ENCODE data around the gene GAL3ST1.

The GAL3ST1 gene

DNA sequence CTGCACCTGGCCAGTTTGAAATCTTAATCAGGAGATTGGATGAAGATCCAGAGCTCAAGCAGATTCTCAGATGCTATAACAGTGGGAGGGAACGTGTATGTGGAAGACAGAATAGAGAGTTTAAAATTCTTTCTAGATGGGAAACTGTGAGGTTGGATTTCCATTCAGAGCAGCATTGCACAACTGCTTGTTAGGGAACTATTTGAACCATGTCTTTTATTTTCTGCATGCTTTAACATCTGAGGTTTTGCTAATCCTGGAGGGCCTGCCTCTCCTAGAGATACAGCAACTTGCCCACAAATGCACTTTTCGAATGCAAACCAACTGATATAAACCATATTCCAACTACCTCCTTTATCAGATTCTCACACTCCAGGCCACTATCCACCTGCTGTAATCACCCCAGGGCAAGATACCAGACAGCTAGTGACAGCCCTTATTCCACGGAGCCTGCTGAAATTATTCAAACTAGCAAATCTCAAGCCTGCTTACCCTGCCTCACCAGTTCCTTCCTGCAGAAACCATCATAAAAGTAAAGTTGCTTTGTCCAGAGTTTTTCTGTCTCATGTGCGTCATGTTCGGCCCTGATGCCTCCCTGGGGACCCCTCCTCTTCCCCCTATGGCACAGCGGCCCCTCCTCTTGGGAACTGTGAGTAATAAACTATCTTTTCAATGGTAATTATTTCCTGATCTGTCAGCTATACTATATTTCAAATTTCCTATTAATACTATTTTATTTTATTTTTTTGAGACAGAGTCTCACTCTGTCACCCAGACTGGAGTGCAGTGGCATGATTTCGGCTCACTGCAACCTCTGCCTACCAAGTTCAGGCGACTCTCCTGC is 50.6 kb downstream of the GAL3ST1 start:
- TF ChIP-seq, protein P1, sequence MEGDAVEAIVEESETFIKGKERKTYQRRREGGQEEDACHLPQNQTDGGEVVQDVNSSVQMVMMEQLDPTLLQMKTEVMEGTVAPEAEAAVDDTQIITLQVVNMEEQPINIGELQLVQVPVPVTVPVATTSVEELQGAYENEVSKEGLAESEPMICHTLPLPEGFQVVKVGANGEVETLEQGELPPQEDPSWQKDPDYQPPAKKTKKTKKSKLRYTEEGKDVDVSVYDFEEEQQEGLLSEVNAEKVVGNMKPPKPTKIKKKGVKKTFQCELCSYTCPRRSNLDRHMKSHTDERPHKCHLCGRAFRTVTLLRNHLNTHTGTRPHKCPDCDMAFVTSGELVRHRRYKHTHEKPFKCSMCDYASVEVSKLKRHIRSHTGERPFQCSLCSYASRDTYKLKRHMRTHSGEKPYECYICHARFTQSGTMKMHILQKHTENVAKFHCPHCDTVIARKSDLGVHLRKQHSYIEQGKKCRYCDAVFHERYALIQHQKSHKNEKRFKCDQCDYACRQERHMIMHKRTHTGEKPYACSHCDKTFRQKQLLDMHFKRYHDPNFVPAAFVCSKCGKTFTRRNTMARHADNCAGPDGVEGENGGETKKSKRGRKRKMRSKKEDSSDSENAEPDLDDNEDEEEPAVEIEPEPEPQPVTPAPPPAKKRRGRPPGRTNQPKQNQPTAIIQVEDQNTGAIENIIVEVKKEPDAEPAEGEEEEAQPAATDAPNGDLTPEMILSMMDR (IDR thresholded peaks at IDR 0.05; ENCODE audit: low read depth, low read length): no peak
- in situ Hi-C loops (cut with HindIII; ENCODE audit: low sequenced_read_pairs): no loop called here
- no peak overlapping the region for H3K4me3 ChIP-seq (ENCODE audit: low read depth, low read length)
- no peak for DNase-seq (ENCODE audit: low read depth, low spot score)

DNA sequence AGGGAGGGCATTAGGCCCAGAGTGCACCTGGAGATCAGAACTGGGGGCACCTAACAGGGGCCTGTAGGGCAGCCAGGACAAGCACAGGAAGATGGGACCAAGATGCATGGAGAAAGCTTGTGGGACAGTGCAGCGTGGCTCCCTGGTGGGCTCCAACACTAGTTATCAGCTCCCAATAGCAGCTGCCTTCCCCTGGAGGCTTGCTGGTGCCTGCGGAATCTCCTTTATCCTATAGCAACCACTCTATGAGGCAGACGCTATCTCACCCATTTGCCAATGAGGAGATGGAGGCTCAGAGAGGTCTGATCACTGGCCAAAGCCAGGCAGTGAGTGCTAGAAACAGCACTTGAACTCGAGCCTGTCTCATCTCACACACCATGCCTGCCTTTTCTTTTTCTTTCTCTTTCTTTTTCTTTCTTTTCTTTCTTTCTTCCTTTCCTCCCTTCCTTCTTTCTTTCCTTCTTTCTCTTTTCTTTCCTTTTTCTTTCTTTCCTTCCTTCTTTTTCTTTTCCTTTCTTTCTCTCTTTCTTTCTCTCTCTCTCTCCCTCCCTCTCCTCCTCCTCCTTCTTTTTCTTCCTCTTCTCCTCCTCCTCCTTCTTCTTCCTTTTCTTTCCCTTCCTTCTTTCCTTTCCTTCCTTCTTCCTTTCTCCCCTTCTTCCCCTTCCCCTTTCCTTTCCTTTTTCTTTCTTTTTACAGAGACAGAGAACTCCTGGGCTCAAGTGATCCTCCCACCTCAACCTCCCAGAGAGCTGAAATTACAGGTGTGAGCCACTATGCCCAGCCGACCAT is 52.9 kb downstream of the GAL3ST1 start:
- in situ Hi-C loops (cut with HindIII; ENCODE audit: low sequenced_read_pairs): no loop called here
- DNase-seq (ENCODE audit: low read depth, low spot score): no peak
- H3K4me3 ChIP-seq (ENCODE audit: low read depth, low read length): no peak overlapping the region
- TF ChIP-seq, protein P1 (IDR thresholded peaks at IDR 0.05; ENCODE audit: low read depth, low read length): no peak

- in situ Hi-C loops (cut with HindIII; ENCODE audit: low sequenced_read_pairs): no loop called here
- H3K4me3 ChIP-seq (ENCODE audit: low read depth, low read length): no peak overlapping the region
- no peak for DNase-seq (ENCODE audit: low read depth, low spot score)
- TF ChIP-seq, protein P1 (IDR thresholded peaks at IDR 0.05; ENCODE audit: low read depth, low read length): no peak
Measured at GRCh38 chr22:30519842-30520425, 54.5 kb downstream of the GAL3ST1 start.

DNA sequence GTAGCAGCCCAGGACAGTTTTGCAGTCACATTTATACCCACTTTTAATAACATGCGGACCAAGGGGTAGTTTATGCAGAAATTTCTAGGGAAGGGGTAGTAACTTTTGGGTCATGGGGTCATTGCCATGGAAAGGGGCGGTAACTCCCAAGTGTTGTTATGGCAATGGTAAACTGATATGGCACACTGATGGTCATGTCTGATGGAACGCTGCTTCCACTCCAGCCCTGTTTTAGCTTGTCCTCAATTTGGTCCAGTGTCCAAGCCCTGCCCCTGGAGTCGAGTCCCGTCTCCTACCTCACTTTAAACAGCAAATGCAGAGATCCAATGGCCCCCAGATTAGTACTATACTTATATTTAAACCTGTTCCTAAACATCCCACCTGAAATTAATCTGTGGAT is 57.7 kb downstream of the GAL3ST1 start:
- DNase-seq (ENCODE audit: low read depth, low spot score): no peak
- in situ Hi-C loops (cut with HindIII; ENCODE audit: low sequenced_read_pairs): no loop called here
- TF ChIP-seq, protein P1 (IDR thresholded peaks at IDR 0.05; ENCODE audit: low read depth, low read length): no peak
- no peak overlapping the region for H3K4me3 ChIP-seq (ENCODE audit: low read depth, low read length)

DNA sequence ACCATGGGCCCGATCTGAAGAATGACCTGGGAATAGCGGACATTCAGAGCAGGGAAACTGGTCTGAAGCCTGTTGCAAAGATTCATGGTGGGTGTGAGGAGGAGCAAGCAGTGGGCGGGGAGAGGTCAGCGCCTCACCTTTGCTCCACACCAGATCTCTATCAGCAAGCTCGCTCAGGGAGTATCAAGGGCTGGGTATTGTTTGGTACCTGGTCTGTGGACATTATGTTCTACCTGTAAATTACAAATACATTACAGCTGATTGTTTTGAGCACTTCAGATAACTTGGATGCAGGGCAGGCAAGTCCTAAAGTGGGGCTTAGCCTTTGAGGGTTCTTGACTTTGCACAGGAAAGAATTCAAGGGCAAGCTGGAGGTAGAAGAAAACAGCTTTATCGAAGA is 58.2 kb downstream of the GAL3ST1 start:
- H3K4me3 ChIP-seq (ENCODE audit: low read depth, low read length): no peak overlapping the region
- TF ChIP-seq, protein P1 (IDR thresholded peaks at IDR 0.05; ENCODE audit: low read depth, low read length): no peak
- in situ Hi-C loops (cut with HindIII; ENCODE audit: low sequenced_read_pairs): no loop called here
- DNase-seq (ENCODE audit: low read depth, low spot score): no peak

DNA sequence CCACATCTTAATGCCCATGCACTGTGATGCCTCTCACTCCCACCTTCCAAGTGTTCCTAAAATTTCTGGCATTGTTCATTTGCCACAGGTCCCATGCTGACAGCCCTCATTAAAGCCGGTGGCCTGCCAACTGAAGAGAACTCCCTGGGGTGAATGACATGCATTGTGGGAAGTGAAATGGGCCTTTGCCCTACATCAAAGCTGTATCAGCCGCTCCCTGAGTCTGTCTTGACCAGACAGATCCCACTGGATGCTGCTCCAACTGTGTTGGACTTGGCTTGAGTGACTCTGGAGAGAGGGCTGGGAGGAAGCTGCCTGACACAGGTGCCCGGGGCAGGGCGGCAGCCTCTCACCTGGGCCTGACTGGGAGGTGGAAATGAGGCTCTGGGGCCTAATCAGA is 60.2 kb downstream of the GAL3ST1 start:
- no peak overlapping the region for H3K4me3 ChIP-seq (ENCODE audit: low read depth, low read length)
- in situ Hi-C loops (cut with HindIII; ENCODE audit: low sequenced_read_pairs): no loop called here
- TF ChIP-seq, protein P1 (IDR thresholded peaks at IDR 0.05; ENCODE audit: low read depth, low read length): no peak
- no peak for DNase-seq (ENCODE audit: low read depth, low spot score)

Measured in astrocyte of the spinal cord (primary cell).